Lower leg skin (tissue), 3 donors: ENCODE data around the gene C2CD3.

Experiments used
- CTCF ChIP-seq, 3 donors: fragments of 450-650 bp; IDR thresholded peaks; one replicate each; pipeline ENCODE4 v1.5.1; 2016; ENCODE audit warnings: antibody characterized with exemption in 3 of 3, mild to moderate bottlenecking in 3 of 3, moderate library complexity in 2 of 3
- POLR2A ChIP-seq, 2 donors: fragments of 450-650 bp; IDR thresholded peaks; one replicate each; pipeline ENCODE4 v1.6.1; 2016 to 2017; ENCODE audit warnings: antibody characterized with exemption in 2 of 2, mild to moderate bottlenecking in 1 of 2, moderate library complexity in 1 of 2

DNA sequence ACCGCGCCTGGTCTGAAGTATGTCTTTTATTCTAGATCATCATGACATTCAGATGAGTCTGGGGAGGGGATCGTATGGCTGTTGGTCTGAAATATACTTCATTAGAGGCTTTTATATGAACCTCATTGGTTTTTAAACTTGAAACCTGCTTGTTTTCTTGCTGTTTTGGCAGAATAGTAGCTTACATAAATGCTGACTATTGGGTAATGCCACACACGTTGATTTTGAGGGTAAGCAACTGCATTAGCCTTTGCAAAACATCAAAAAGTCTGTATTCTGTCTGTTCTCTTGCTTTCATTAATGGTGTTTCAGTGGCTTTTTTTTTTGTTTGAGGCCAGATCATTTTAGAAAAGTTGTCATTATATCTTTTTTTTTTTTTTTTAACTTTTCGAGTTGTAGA is 14.5 kb upstream of the C2CD3 start:
- TF ChIP-seq CTCF (IDR thresholded peaks at IDR 0.05) = no peak
- no peak for TF ChIP-seq POLR2A (IDR thresholded peaks at IDR 0.05)
